HFF-Myc (cell line): ENCODE results near the gene IRS2.

Experiments
- DNase-seq: peaks from one replicate; pipeline ENCODE4 v3.0.0-alpha.2; 2011; ENCODE audit warnings: low read depth; ENCODE audit errors: extremely low read depth
- H3K4me3 ChIP-seq: replicated peaks from 2 replicates; pipeline ENCODE4 v1.5.1; 2011; ENCODE audit warnings: low read depth, mild to moderate bottlenecking, control low read depth, low read length
- CTCF ChIP-seq: IDR thresholded peaks from 2 replicates; pipeline ENCODE4 v1.5.1; 2012; ENCODE audit warnings: mild to moderate bottlenecking, low read depth, low read length, control low read depth; ENCODE audit errors: missing control alignments

Gene IRS2

GRCh38 chr13:109750221-109750775, 36.1 kb downstream of the IRS2 start:
- TF ChIP-seq CTCF: no peak
- no peak overlapping the region for H3K4me3 ChIP-seq
- no peak for DNase-seq

DNA sequence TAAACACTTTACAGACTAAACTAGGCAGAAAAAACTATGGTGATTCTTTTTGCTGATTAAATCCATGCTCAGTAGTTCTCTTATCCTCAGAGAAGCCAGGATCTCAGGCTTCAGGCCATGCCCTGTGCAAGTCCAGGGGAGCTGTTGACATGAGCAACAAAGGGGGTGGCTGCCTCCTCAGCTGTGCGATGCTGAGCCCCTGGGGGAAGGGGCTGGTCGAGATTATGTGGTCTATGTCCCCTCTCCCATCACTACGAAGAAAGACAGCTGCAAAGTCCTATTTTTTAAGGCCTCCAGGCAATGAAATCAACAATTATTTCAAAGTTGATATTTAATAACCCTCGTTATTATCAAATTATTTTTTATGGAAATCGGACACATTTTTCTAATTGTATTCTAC, 37.0 kb downstream of the IRS2 start:
- TF ChIP-seq CTCF: no peak
- no peak for DNase-seq

DNA sequence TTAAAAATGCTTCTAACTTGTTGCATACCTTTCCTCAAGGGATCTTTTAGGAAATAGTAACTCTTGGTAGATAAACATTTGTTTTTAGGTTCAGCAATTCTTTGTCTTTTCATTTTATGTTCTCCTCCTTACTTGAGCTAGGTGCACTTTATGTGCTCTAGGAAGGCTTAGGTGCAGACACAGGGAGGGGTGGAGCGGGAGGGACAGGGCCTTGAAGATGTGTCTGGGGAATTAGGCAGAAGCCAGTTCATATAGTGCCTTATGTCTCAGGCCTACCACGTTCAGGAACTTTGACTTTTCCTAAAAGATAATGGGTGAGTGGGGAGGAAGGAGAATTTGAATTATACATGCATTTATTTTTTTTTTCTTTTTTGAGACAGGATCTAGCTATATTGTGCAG, 37.7 kb downstream of the IRS2 start:
- no peak overlapping the region for H3K4me3 ChIP-seq
- no peak for DNase-seq
- TF ChIP-seq CTCF: no peak

More for the DNA sequence above, 37.0 kb downstream of the IRS2 start:
- H3K4me3 ChIP-seq: no peak overlapping the region

DNA sequence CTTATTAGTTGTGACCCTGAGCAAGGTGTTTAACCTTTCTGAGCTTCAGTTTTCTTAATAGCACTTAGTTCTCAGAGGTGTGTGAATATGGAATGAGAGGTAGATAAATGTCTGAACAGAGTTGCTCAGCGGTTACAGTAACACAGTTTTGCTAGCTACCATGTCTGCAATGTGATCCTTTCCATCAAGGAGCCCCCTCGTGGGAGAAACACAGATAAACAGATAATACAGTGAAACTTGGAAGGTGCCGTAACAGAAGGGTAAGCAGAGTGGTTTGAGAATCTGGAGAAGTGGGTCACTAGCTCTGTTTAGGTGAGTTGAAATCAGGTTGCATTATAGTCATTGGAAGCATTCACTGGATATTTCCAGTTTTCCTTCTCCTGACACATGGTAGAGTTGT, 38.9 kb downstream of the IRS2 start:
- no peak for TF ChIP-seq CTCF
- no peak overlapping the region for H3K4me3 ChIP-seq
- no peak for DNase-seq

GRCh38 chr13:109746364-109746763, 40.0 kb downstream of the IRS2 start:
- TF ChIP-seq CTCF: no peak
- H3K4me3 ChIP-seq: no peak overlapping the region
- no peak for DNase-seq

GRCh38 chr13:109745702-109746101, 40.7 kb downstream of the IRS2 start:
- no peak overlapping the region for H3K4me3 ChIP-seq
- TF ChIP-seq CTCF: no peak
- no peak for DNase-seq

- no peak for TF ChIP-seq CTCF
- no peak for DNase-seq
Measured at GRCh38 chr13:109745060-109745459, 41.3 kb downstream of the IRS2 start.

More at GRCh38 chr13:109745060-109745459, 41.3 kb downstream of the IRS2 start:
- peak overlapping the region; percentile 18; the same call in 1 of the 2 replicates for H3K4me3 ChIP-seq
